Measurements from ENCODE around the gene CNGA2.

Gene CNGA2

GRCh38 chrX:151753313-151754046 is 18.9 kb downstream of the CNGA2 start:
- peak; percentile 70 for DNase-seq

- no peak for DNase-seq
These were observed 19.5 kb downstream of the CNGA2 start for GRCh38 chrX:151754047-151754429.

- no peak for DNase-seq
These were observed 20.2 kb downstream of the CNGA2 start for GRCh38 chrX:151754641-151755215.

- no peak for DNase-seq
These were observed 24.6 kb downstream of the CNGA2 start for GRCh38 chrX:151759041-151759708.

- no peak for DNase-seq
These were observed 28.3 kb downstream of the CNGA2 start for GRCh38 chrX:151762802-151763201.

- DNase-seq = no peak
These were observed 29.2 kb downstream of the CNGA2 start for GRCh38 chrX:151763711-151764110.

- DNase-seq = no peak
These were observed 30.5 kb downstream of the CNGA2 start for GRCh38 chrX:151765026-151765425.

- DNase-seq = no peak
These were observed 37.2 kb downstream of the CNGA2 start for GRCh38 chrX:151771726-151772125.

GRCh38 chrX:151773434-151773833 is 38.9 kb downstream of the CNGA2 start:
- DNase-seq = no peak

GRCh38 chrX:151774421-151774820 is 39.9 kb downstream of the CNGA2 start:
- DNase-seq = no peak

- no peak for DNase-seq
These were observed 41.7 kb downstream of the CNGA2 start for GRCh38 chrX:151776181-151776731.

GRCh38 chrX:151776936-151777335 is 42.4 kb downstream of the CNGA2 start:
- DNase-seq = no peak

GRCh38 chrX:151779258-151779657 is 44.7 kb downstream of the CNGA2 start:
- DNase-seq = no peak

GRCh38 chrX:151780621-151781020 is 46.1 kb downstream of the CNGA2 start:
- no peak for DNase-seq

- no peak for DNase-seq
These were observed 54.7 kb downstream of the CNGA2 start for GRCh38 chrX:151789179-151789800.

- no peak for DNase-seq
These were observed 56.1 kb downstream of the CNGA2 start for GRCh38 chrX:151790481-151791160.

GRCh38 chrX:151791961-151792360 is 57.4 kb downstream of the CNGA2 start:
- DNase-seq = no peak

GRCh38 chrX:151792505-151792904 is 58.0 kb downstream of the CNGA2 start:
- no peak for DNase-seq

GRCh38 chrX:151793886-151794285 is 59.3 kb downstream of the CNGA2 start:
- DNase-seq = no peak

Data from OCI-M1 (cell line).